ENCODE results near the gene NHSL1.

DNA sequence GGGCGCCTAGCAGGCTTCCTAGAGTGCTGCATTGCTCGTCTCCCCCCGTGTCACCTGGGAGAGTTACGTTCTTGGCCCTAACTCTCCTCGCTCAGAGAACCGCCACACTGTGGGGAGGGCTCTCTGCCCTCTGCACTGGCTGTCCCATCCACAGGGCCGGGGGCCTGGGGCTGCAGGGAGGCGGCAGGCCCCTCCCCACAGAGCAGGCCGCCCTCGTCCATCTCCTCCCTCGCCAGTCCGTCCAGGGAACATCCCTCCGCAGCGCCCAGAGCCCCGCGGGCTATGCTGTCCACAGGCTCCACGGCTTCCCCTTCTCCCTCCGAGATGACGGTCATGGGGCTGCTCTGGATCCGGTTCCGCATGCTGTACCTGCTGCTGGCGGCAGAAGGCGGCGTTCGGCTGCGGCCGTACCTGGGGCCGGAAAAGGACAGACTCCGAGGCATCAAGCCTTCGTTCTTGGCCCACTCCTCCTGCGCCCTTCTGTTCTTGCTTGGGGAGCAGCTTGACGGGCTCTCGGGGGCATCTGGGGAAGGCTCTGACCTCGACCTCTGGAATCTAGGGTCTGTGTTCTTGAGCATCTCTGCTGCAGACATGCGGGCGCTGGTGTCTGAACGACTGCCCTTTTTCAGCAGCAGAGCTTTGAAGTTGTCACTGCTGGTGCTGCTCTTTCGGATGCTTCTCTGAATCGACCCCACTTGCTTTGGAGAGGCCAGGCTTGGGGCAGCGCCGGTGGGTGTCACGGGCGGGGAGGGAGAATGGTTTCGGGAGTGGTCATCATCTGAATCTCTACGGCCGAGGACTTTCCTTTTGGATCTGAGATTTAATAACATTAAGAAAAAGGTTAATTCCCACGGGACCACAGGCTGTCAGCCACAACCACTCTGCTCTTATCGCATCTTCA is 75.0 kb downstream of the NHSL1 start:
- TF ChIP-seq, protein P1, sequence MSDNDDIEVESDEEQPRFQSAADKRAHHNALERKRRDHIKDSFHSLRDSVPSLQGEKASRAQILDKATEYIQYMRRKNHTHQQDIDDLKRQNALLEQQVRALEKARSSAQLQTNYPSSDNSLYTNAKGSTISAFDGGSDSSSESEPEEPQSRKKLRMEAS (IDR thresholded peaks at IDR 0.05; ENCODE audit: insufficient read depth, insufficient read length): no peak
- TF ChIP-seq, protein P2, sequence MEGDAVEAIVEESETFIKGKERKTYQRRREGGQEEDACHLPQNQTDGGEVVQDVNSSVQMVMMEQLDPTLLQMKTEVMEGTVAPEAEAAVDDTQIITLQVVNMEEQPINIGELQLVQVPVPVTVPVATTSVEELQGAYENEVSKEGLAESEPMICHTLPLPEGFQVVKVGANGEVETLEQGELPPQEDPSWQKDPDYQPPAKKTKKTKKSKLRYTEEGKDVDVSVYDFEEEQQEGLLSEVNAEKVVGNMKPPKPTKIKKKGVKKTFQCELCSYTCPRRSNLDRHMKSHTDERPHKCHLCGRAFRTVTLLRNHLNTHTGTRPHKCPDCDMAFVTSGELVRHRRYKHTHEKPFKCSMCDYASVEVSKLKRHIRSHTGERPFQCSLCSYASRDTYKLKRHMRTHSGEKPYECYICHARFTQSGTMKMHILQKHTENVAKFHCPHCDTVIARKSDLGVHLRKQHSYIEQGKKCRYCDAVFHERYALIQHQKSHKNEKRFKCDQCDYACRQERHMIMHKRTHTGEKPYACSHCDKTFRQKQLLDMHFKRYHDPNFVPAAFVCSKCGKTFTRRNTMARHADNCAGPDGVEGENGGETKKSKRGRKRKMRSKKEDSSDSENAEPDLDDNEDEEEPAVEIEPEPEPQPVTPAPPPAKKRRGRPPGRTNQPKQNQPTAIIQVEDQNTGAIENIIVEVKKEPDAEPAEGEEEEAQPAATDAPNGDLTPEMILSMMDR (IDR thresholded peaks at IDR 0.05; ENCODE audit: extremely low read depth in 1 of 2, insufficient read depth in 1 of 2, low read depth in 1 of 2, low read length in 2 of 2): no peak
- no peak for TF ChIP-seq POLR2A (IDR thresholded peaks at IDR 0.05; ENCODE audit: low read depth, low read length)
- no peak for TF ChIP-seq POLR2AphosphoS5 (IDR thresholded peaks at IDR 0.05; ENCODE audit: insufficient read depth, low read depth, low read length)
- no peak for TF ChIP-seq EZH2 (IDR thresholded peaks at IDR 0.05; ENCODE audit: borderline replicate concordance, low read depth, low read length, severe bottlenecking)
- no peak for TF ChIP-seq GATA2 (IDR thresholded peaks at IDR 0.05; ENCODE audit: insufficient read depth, insufficient read length, low read depth, low read length)
- TF ChIP-seq FOS (IDR thresholded peaks at IDR 0.05; ENCODE audit: borderline replicate concordance, insufficient read depth, low read length): no peak

All from endothelial cell of umbilical vein (primary cell).